ENCODE measurements around the gene MYL9.
A peak's percentile ranks its signal among the peaks of the same experiment; 100 is the strongest.

- no peak for TF ChIP-seq RAD21 (IDR thresholded peaks at IDR 0.05; ENCODE audit: low read depth)
- TF ChIP-seq TAF1 (IDR thresholded peaks at IDR 0.05; ENCODE audit: low read depth), result peak; percentile 87
- TF ChIP-seq NFIC (IDR thresholded peaks at IDR 0.05), result no peak
- TF ChIP-seq YY1 (IDR thresholded peaks at IDR 0.05; ENCODE audit: low read depth), result no peak
- peak; percentile 72 for TF ChIP-seq EGR1 (IDR thresholded peaks at IDR 0.05)
- TF ChIP-seq CEBPB (IDR thresholded peaks at IDR 0.05), result no peak
- peak; percentile 77 for TF ChIP-seq TEAD4 (IDR thresholded peaks at IDR 0.05)
- peak; percentile 73 for TF ChIP-seq EP300 (IDR thresholded peaks at IDR 0.05; ENCODE audit: borderline replicate concordance)
- peak; percentile 97 for TF ChIP-seq ZBTB7A (IDR thresholded peaks at IDR 0.05; ENCODE audit: low read depth)
- TF ChIP-seq, protein P1, sequence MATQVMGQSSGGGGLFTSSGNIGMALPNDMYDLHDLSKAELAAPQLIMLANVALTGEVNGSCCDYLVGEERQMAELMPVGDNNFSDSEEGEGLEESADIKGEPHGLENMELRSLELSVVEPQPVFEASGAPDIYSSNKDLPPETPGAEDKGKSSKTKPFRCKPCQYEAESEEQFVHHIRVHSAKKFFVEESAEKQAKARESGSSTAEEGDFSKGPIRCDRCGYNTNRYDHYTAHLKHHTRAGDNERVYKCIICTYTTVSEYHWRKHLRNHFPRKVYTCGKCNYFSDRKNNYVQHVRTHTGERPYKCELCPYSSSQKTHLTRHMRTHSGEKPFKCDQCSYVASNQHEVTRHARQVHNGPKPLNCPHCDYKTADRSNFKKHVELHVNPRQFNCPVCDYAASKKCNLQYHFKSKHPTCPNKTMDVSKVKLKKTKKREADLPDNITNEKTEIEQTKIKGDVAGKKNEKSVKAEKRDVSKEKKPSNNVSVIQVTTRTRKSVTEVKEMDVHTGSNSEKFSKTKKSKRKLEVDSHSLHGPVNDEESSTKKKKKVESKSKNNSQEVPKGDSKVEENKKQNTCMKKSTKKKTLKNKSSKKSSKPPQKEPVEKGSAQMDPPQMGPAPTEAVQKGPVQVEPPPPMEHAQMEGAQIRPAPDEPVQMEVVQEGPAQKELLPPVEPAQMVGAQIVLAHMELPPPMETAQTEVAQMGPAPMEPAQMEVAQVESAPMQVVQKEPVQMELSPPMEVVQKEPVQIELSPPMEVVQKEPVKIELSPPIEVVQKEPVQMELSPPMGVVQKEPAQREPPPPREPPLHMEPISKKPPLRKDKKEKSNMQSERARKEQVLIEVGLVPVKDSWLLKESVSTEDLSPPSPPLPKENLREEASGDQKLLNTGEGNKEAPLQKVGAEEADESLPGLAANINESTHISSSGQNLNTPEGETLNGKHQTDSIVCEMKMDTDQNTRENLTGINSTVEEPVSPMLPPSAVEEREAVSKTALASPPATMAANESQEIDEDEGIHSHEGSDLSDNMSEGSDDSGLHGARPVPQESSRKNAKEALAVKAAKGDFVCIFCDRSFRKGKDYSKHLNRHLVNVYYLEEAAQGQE (IDR thresholded peaks at IDR 0.05; ENCODE audit: low read depth), result no peak
Observed at GRCh38 chr20:36541227-36541767, at the start of gene MYL9.
